NCI-H1694 (cell line): ENCODE results near the gene MOB3B.

ENCODE experiments used
- DNase-seq: peaks from one replicate; lab custom pipeline; 2025; lab: John Stamatoyannopoulos, UW

The MOB3B gene

DNA sequence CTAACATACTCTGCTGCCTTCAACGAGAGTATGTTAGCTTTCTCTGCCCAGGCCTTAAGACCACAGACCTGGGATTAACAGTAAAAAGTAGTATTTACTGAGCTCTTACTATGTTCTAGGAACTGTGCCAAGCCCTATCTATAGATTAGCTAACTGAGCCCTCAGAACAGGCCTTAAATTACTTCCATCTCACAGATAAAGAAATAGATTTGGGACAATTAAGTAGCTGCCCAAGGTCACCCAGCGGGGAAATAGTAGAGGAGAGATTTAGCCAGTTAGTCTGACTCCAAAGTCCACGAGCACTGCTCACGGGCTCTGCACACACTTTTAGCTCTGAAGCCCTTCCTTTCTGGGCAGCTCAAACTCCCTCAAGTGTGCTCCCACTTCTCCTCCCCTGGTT, 168.1 kb downstream of the MOB3B start:
- DNase-seq = no peak

DNA sequence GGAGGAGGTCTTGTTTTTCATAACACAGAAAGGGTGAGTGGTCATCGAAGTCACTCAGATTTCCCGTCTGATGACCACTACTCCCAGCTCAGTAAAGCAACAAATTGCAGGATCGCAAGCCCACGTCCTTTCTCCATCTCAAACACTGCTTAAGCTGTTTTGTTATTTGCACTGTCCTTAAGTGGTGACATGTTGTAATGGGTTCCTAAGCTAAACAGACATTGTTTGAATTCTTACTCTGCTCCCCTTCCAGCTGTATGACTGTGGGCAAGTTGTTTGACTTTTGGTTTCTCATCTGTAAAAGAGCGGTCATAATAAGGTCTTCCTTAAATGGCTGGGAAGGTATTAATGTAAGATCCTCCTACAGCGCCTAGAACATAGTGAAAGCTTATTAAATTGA, 169.9 kb downstream of the MOB3B start:
- no peak for DNase-seq

DNA sequence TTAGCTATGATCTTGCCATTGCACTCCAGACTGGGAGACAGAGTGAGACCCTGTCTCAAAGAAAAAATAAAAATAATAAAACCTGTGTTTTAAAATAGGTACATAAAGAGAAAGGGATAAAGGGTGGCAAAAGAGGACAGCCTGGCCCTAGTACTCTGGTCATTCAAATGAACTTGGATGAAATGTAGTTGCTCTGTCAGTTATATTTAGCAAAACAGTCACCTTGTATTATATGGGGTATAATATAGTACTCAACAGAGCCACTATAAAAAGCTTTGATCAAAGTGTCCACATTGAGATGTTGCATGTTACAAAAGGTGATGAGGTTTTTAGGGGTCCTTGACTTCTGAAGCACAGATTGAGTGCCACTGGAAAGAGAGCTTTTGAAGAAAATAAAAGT, 171.6 kb downstream of the MOB3B start:
- DNase-seq = no peak

- no peak for DNase-seq
These were observed 173.2 kb downstream of the MOB3B start for GRCh38 chr9:27356446-27356845.

GRCh38 chr9:27355166-27355565, 174.4 kb downstream of the MOB3B start:
- no peak for DNase-seq

GRCh38 chr9:27353474-27354229, 176.0 kb downstream of the MOB3B start:
- DNase-seq = peak; percentile 34

DNA sequence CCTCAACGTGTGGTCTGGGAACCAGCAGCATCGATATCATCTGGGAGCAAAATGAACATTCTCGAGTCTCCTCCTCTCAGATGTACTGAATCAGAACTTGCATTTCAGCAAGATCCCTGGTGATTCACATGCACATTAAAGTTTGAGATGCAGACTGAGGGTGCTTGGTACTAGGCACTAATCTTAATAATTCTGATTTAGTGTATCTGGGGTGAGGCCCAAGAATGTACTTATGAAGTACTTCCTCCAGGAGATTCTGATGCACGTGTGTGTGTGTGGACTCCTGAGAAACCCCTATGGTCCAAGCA, 176.5 kb downstream of the MOB3B start:
- no peak for DNase-seq

GRCh38 chr9:27352457-27353165, 177.0 kb downstream of the MOB3B start:
- no peak for DNase-seq

DNA sequence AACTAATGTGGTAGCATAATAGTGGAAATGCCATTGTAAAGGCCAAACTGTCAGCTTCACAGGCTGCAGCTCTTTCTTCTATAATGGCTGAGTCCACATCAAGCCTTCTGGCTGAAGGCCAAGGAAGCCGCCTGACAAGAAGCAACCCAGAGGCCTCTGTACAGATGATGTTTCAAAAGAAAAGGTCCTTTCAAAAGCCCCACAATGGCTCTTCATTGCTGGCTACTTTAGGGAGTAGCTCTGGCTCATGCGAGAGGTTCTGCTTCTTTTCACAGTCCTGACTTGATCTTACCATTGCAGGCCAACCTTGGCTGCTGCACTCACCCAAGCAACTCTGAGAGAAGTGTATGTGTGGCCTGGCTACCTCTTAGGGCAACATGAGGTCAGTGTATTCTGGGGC, 178.2 kb downstream of the MOB3B start:
- no peak for DNase-seq

- no peak for DNase-seq
These were observed 179.1 kb downstream of the MOB3B start for GRCh38 chr9:27350382-27350976.

GRCh38 chr9:27349698-27350080, 179.9 kb downstream of the MOB3B start:
- no peak for DNase-seq

GRCh38 chr9:27348785-27349697, 180.6 kb downstream of the MOB3B start:
- DNase-seq = peak; percentile 38

GRCh38 chr9:27347889-27348288, 181.7 kb downstream of the MOB3B start:
- no peak for DNase-seq

GRCh38 chr9:27344776-27345175, 184.8 kb downstream of the MOB3B start:
- DNase-seq = no peak

GRCh38 chr9:27341545-27342294, 187.9 kb downstream of the MOB3B start:
- DNase-seq = no peak

GRCh38 chr9:27340961-27341511, 188.6 kb downstream of the MOB3B start:
- DNase-seq = no peak

DNA sequence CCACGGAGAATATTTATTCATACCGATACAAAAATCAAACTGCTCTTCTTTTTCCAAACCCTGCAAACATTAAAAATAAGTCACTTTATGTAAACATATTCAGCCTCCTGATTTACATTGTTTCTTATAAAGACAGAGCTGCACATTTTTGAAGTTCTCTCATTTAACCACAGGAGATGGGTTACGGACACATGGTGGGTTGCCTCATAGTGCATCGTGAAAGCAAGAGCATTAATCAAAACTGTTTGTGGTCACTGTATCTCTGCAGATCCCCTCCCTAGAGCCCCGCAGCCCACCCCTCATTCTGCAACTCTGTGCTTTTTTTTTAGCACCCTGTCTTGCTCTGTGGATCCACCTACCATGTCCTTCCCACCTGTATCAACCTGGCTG, 189.3 kb downstream of the MOB3B start:
- no peak for DNase-seq

DNA sequence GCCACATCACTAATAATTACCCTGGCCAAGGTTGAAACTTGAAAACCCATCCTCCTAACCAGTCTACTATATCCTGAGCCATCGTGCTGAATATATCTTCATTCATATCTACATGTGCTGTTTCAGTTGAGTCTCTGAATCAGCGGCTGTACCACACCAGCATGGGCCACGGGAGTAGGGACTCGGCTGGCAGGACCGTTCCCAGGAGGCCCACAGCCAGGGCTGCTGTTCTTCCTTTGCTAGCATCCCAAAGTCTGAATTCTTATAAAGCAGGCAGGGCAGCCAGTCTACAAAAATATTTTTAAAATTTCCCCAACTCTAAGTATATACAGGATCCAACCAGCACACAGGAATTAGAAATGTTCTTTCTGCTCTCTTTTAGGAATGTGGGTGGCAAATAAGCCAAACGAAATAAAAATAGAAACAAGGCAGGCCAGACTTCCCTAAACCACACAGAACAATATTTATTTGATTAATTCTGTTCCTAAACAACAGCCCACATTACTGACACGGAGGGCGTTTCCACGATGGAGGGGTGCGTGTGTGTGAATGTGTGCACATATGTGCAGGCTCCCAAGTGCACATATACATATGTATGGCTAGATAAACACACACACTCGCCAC, 189.8 kb downstream of the MOB3B start:
- DNase-seq = no peak

DNA sequence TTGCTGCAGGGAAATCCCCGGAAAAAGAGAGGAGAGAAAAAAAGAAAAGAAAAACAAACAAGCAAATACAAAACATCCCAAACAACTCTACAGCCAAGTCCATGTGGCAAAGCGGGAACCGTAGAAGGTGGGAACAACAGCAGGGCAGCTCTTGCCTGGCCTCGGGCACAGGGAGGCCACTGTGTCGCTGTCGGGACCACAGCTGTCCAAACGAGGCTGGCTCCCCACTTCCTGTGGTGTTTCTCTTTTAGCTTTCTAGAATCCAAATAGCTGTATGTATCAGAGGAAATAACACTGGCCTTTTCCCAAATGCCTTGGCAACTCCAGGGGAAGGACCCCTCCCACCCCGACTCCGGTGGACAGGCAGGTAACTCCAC, 191.1 kb downstream of the MOB3B start:
- no peak for DNase-seq

- no peak for DNase-seq
These were observed 191.6 kb downstream of the MOB3B start for GRCh38 chr9:27337833-27338526.
